Neural progenitor cell (in vitro differentiated cells): ENCODE results near the gene PCGF1. TPM values are rescaled to one million over a fixed set of nuclear protein-coding genes. Genes with fewer than 3 reads are reported as not detected.

ENCODE experiments used
- DNase-seq: peaks from one replicate; pipeline ENCODE4 v3.0.0-alpha.2; 2016; ENCODE audit warnings: low spot score
- H2AFZ ChIP-seq: fragments of 200-600 bp; sonication (generic); replicated peaks from 2 replicates; pipeline ENCODE4 v1.6.1; 2016; ENCODE audit warnings: antibody characterized with exemption
- H3F3A ChIP-seq: fragments of 200-600 bp; sonication (generic); 2 replicates; pipeline ENCODE4 v1.6.1; 2016; ENCODE audit warnings: antibody characterized with exemption, low read depth
- H3K27ac ChIP-seq: fragments of 200-600 bp; sonication (generic); 2 replicates; pipeline ENCODE4 v1.5.1; 2016; ENCODE audit warnings: mild to moderate bottlenecking
- H3K27me3 ChIP-seq: fragments of 200-600 bp; sonication (generic); 2 replicates; pipeline ENCODE4 v1.6.1; 2016; ENCODE audit warnings: mild to moderate bottlenecking, moderate library complexity
- H3K36me3 ChIP-seq: fragments of 200-600 bp; sonication (generic); 2 replicates; pipeline ENCODE4 v1.5.1; 2016
- H3K4me1 ChIP-seq: fragments of 200-600 bp; sonication (generic); 2 replicates; pipeline ENCODE4 v1.6.1; 2016; ENCODE audit warnings: mixed run types
- H3K4me2 ChIP-seq: fragments of 200-600 bp; sonication (generic); 2 replicates; pipeline ENCODE4 v1.6.1; 2016
- H3K4me3 ChIP-seq: fragments of 200-600 bp; sonication (generic); 2 replicates; pipeline ENCODE4 v1.5.1; 2016
- H3K79me2 ChIP-seq: fragments of 200-600 bp; sonication (generic); 2 replicates; pipeline ENCODE4 v1.6.1; 2016; ENCODE audit warnings: low read depth
- H3K9ac ChIP-seq: fragments of 200-600 bp; sonication (generic); 2 replicates; pipeline ENCODE4 v1.6.1; 2016
- H3K9me3 ChIP-seq: fragments of 200-600 bp; sonication (generic); 2 replicates; pipeline ENCODE4 v1.5.1; 2016; ENCODE audit warnings: low read depth
- H4K20me1 ChIP-seq: fragments of 200-600 bp; sonication (generic); 2 replicates; pipeline ENCODE4 v1.6.1; 2016; ENCODE audit warnings: low read depth
- H3K27ac Mint-ChIP-seq: 3 replicates; pipeline ENCODE4 v1.8.0; 2021; ENCODE audit warnings: mixed read lengths
- H3K27me3 Mint-ChIP-seq: 2 replicates; pipeline ENCODE4 v1.8.0; 2022; ENCODE audit warnings: low read depth, mild to moderate bottlenecking, inconsistent platforms, moderate library complexity, mixed read lengths; ENCODE audit not compliant: insufficient read depth
- H3K36me3 Mint-ChIP-seq: 3 replicates; pipeline ENCODE4 v1.8.0; 2021; ENCODE audit warnings: mixed read lengths
- H3K4me1 Mint-ChIP-seq: 3 replicates; pipeline ENCODE4 v1.8.0; 2021; ENCODE audit warnings: mixed read lengths
- H3K4me3 Mint-ChIP-seq: 3 replicates; pipeline ENCODE4 v1.8.0; 2021; ENCODE audit warnings: mild to moderate bottlenecking, moderate library complexity, mixed read lengths
- H3K9me3 Mint-ChIP-seq: 3 replicates; pipeline ENCODE4 v1.8.0; 2020; ENCODE audit warnings: mixed read lengths
- EZH2 ChIP-seq: fragments of 200-600 bp; sonication (generic); IDR thresholded peaks from 2 replicates; pipeline ENCODE4 v1.6.1; 2017; ENCODE audit warnings: antibody characterized with exemption, mild to moderate bottlenecking, moderate library complexity
- EZH2phosphoT487 ChIP-seq: fragments of 200-600 bp; sonication (generic); IDR thresholded peaks from 2 replicates; pipeline ENCODE4 v1.6.1; 2017; ENCODE audit warnings: antibody characterized with exemption
- total RNA-seq: library from RNA; depleted of rRNA; stranded (reverse); fragments of >200 nt; gene quantifications from 2 replicates; pipeline ENCODE4 v1.2.3, GENCODE V29; 2015; ENCODE audit warnings: low replicate concordance
- TF ChIP-seq, protein P1 (sequence below): fragments of 200-600 bp; sonication (generic); IDR thresholded peaks from 2 replicates; pipeline ENCODE4 v1.5.1; 2017; ENCODE audit warnings: antibody characterized with exemption, mild to moderate bottlenecking

Gene PCGF1
- total RNA-seq, 1 donor from 2014 or later, result 10.9 TPM

DNA sequence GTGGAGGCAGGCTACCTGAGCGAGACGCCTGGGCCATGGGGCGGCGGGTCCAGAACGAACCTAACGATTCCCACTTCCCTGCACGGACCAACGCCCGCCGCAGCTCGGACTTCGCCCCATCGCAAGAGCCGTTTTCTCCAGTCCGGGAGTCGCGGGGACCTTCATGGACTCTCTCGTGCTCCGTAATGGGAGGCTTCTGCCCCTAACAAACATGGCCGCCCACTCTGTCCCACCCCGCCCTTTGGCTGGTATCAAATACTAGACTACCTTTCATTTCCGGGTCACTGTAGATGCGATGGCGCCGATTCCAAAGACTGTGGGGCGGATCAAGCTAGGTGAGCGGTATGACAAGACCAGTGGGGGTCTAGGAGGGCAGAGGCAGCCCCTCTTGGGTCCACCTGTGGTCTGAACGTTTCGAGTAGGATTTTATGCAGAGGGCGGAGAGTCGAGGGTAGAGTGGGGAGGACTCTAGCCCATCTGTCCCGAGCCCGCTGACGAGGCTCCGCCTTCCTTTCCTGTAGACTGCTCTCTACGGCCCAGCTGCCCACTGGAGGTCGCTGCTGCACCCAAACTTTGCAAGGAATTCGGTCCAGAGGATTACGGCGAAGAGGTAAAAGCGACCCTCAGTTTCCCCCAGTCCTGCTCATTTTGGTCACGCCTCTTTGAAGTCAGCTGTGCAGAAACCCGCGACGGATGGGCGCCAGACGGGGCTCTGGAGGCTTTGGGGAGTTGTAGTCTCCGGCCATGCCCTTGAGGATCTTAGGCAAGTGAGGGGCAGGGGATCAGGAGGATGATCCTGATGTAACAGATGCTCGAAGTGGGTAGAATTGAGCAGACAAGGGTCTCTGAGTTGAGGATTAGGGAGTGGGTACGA lies 24.5 kb downstream of the PCGF1 start, which contains the start of the genes CCDC142 and TTC31:
Gene CCDC142, minus strand, starts transcription at position 198 of the 874 bp plus-strand sequence. Its CDS starts 161 bp downstream, at position 37.
Gene TTC31, plus strand, starts transcription at position 281 of the 874 bp plus-strand sequence. Its CDS starts 15 bp downstream, at position 296.
- no peak within 1 kb of the TSS for H3K27ac ChIP-seq
- Mint-ChIP-seq H3K9me3 (no peaks in the 10 kb centered on the region), H3K27me3 (peaks cover 3% of the 10 kb centered on the region), H3K27ac (peak within 1 kb of the TSS; percentile 99), H3K4me3 (peak within 1 kb of the TSS; percentile 100), H3K36me3 (peaks cover 10% of the 10 kb centered on the region), H3K4me1 (peaks cover 21% of the 10 kb centered on the region)
- H3K9ac ChIP-seq, result peak within 1 kb of the TSS; percentile 60
- H3K9me3 ChIP-seq, result no peaks in the 10 kb centered on the region
- H3K4me1 ChIP-seq, result peaks cover 8% of the 10 kb centered on the region
- peaks cover 22% of the 10 kb centered on the region for H4K20me1 ChIP-seq
- peaks cover 33% of the 10 kb centered on the region for H3K79me2 ChIP-seq
- H3K36me3 ChIP-seq, result no peaks in the 10 kb centered on the region
- no peaks in the 10 kb centered on the region for H3F3A ChIP-seq
- DNase-seq, result peak; percentile 97
- peak within 1 kb of the TSS; percentile 81 for H3K4me3 ChIP-seq
- TF ChIP-seq, protein P1, sequence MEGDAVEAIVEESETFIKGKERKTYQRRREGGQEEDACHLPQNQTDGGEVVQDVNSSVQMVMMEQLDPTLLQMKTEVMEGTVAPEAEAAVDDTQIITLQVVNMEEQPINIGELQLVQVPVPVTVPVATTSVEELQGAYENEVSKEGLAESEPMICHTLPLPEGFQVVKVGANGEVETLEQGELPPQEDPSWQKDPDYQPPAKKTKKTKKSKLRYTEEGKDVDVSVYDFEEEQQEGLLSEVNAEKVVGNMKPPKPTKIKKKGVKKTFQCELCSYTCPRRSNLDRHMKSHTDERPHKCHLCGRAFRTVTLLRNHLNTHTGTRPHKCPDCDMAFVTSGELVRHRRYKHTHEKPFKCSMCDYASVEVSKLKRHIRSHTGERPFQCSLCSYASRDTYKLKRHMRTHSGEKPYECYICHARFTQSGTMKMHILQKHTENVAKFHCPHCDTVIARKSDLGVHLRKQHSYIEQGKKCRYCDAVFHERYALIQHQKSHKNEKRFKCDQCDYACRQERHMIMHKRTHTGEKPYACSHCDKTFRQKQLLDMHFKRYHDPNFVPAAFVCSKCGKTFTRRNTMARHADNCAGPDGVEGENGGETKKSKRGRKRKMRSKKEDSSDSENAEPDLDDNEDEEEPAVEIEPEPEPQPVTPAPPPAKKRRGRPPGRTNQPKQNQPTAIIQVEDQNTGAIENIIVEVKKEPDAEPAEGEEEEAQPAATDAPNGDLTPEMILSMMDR, result peak; percentile 93
- TF ChIP-seq EZH2, result no peak
- H3K4me2 ChIP-seq, result peak within 1 kb of the TSS; percentile 97
- H3K27me3 ChIP-seq, result no peaks in the 10 kb centered on the region
- H2AFZ ChIP-seq, result peak within 1 kb of the TSS; percentile 87

- peak; percentile 74 for DNase-seq
- TF ChIP-seq EZH2phosphoT487, result no peak
- TF ChIP-seq, protein P1, result no peak
- TF ChIP-seq EZH2, result no peak
- Histone ChIP-seq H3K4me3 (peak overlapping the region; percentile 81), H3K9me3 (no peaks in the 10 kb centered on the region), H3K4me2 (peak overlapping the region; percentile 97), H4K20me1 (peaks cover 22% of the 10 kb centered on the region), H3K79me2 (peaks cover 33% of the 10 kb centered on the region), H3F3A (no peaks in the 10 kb centered on the region), H3K36me3 (no peaks in the 10 kb centered on the region), H3K27ac (no peak overlapping the region), H3K9ac (peak overlapping the region; percentile 60), H3K4me1 (peaks cover 8% of the 10 kb centered on the region), H2AFZ (peak overlapping the region; percentile 87), H3K27me3 (no peaks in the 10 kb centered on the region)
- Mint-ChIP-seq H3K27me3 (peaks cover 3% of the 10 kb centered on the region), H3K4me3 (peak overlapping the region; percentile 100), H3K36me3 (peaks cover 15% of the 10 kb centered on the region), H3K9me3 (no peaks in the 10 kb centered on the region), H3K27ac (no peak overlapping the region), H3K4me1 (peaks cover 21% of the 10 kb centered on the region)
Measured at GRCh38 chr2:74481961-74482800, 25.3 kb downstream of the PCGF1 start.

- Histone ChIP-seq H3K4me1 (peaks cover 8% of the 10 kb centered on the region), H3K27ac (no peak overlapping the region), H3K36me3 (no peaks in the 10 kb centered on the region), H3F3A (no peaks in the 10 kb centered on the region), H3K79me2 (peaks cover 33% of the 10 kb centered on the region), H4K20me1 (peaks cover 22% of the 10 kb centered on the region), H2AFZ (no peak overlapping the region), H3K9ac (peak overlapping the region; percentile 60), H3K27me3 (no peaks in the 10 kb centered on the region), H3K4me2 (peak overlapping the region; percentile 97), H3K9me3 (no peaks in the 10 kb centered on the region), H3K4me3 (peak overlapping the region; percentile 81)
- H3K9me3 Mint-ChIP-seq, result no peaks in the 10 kb centered on the region
- peaks cover 13% of the 10 kb centered on the region for H3K36me3 Mint-ChIP-seq
- peaks cover 21% of the 10 kb centered on the region for H3K4me1 Mint-ChIP-seq
- peak overlapping the region; percentile 100 for H3K4me3 Mint-ChIP-seq
- no peak overlapping the region for H3K27ac Mint-ChIP-seq
- peaks cover 3% of the 10 kb centered on the region for H3K27me3 Mint-ChIP-seq
- no peak for DNase-seq
- TF ChIP-seq EZH2phosphoT487 (no peak), EZH2 (no peak)
- TF ChIP-seq, protein P1, result no peak
Measured at GRCh38 chr2:74481431-74481830, 26.1 kb downstream of the PCGF1 start.
